Middle frontal gyrus (tissue), 1 donor: ENCODE data around the gene EDARADD.
"Not testable (repeated sequence)": the region's sequence is repeated elsewhere in the genome, so short reads cannot be mapped to it uniquely, and the experiment has no call there.

Source experiments
- DNase-seq: peaks from one replicate; pipeline ENCODE4 v3.0.0-alpha.2; 2015; ENCODE audit warnings: low spot score; ENCODE audit errors: extremely low spot score

EDARADD gene

GRCh38 chr1:236484310-236484971 lies 90.4 kb downstream of the EDARADD start:
- no peak for DNase-seq

- no peak for DNase-seq
Measured at GRCh38 chr1:236486356-236487002, 92.4 kb downstream of the EDARADD start.

- not testable (repeated sequence) for DNase-seq
Measured at GRCh38 chr1:236489161-236489560, 95.1 kb downstream of the EDARADD start.

- peak; percentile 29 for DNase-seq
Measured at GRCh38 chr1:236489710-236490377, 95.8 kb downstream of the EDARADD start.

GRCh38 chr1:236491469-236492136 lies 97.5 kb downstream of the EDARADD start:
- no peak for DNase-seq

- no peak for DNase-seq
Measured at GRCh38 chr1:236492378-236492777, 98.3 kb downstream of the EDARADD start.

GRCh38 chr1:236494082-236494481 lies 100.0 kb downstream of the EDARADD start:
- DNase-seq = no peak

- DNase-seq = no peak
Measured at GRCh38 chr1:236494586-236495466, 100.7 kb downstream of the EDARADD start.

- no peak for DNase-seq
Measured at GRCh38 chr1:236495467-236496112, 101.5 kb downstream of the EDARADD start.

- DNase-seq = no peak
Measured at GRCh38 chr1:236497908-236498307, 103.8 kb downstream of the EDARADD start.

- DNase-seq = no peak
Measured at GRCh38 chr1:236501093-236501492, 107.0 kb downstream of the EDARADD start.

GRCh38 chr1:236502579-236502971 lies 108.5 kb downstream of the EDARADD start:
- DNase-seq = no peak

GRCh38 chr1:236502972-236503639 lies 109.0 kb downstream of the EDARADD start:
- no peak for DNase-seq

- not testable (repeated sequence) for DNase-seq
Measured at GRCh38 chr1:236504338-236504737, 110.3 kb downstream of the EDARADD start.

- peak; percentile 44 for DNase-seq
Measured at GRCh38 chr1:236507022-236507700, 113.1 kb downstream of the EDARADD start.

- no peak for DNase-seq
Measured at GRCh38 chr1:236508593-236509027, 114.5 kb downstream of the EDARADD start.

GRCh38 chr1:236509203-236509602 lies 115.1 kb downstream of the EDARADD start:
- DNase-seq = no peak

GRCh38 chr1:236509647-236510401 lies 115.7 kb downstream of the EDARADD start:
- no peak for DNase-seq
